Calu3 (cell line): Measurements from ENCODE around the gene PGM5. TPM values are rescaled to one million over a fixed set of nuclear protein-coding genes. Genes with fewer than 3 reads are reported as not detected.

Experiments
- BruUV-seq: library from RNA; stranded (reverse); fragments of 400-500 nt; replicated peaks from 2 replicates; lab custom pipeline; 2021; lab: Mats Ljungman, UMichigan
- CTCF ChIA-PET: fragments of 300-600 bp; sonication (Branson Sonifier 250); formaldehyde crosslinking; loops from one replicate; lab custom pipeline; 2022; ENCODE audit warnings: antibody characterized with exemption; lab: Charles Lee
- DNase-seq: peaks from one replicate; pipeline ENCODE4 v3.0.0; 2022
- H3K27ac Mint-ChIP-seq: one replicate; pipeline ENCODE4 v1.8.0; 2022; ENCODE audit warnings: mixed read lengths; ENCODE audit not compliant: unreplicated experiment
- H3K27me3 Mint-ChIP-seq: one replicate; pipeline ENCODE4 v1.8.0; 2022; ENCODE audit warnings: mixed read lengths; ENCODE audit not compliant: unreplicated experiment
- H3K36me3 Mint-ChIP-seq: one replicate; pipeline ENCODE4 v1.8.0; 2022; ENCODE audit warnings: mild to moderate bottlenecking, moderate library complexity, mixed read lengths; ENCODE audit not compliant: insufficient read depth, unreplicated experiment
- H3K4me1 Mint-ChIP-seq: one replicate; pipeline ENCODE4 v1.8.0; 2022; ENCODE audit warnings: mild to moderate bottlenecking, low read depth, mixed read lengths; ENCODE audit not compliant: unreplicated experiment
- H3K4me3 Mint-ChIP-seq: one replicate; pipeline ENCODE4 v1.8.0; 2022; ENCODE audit warnings: mild to moderate bottlenecking, low read depth, moderate library complexity, mixed read lengths; ENCODE audit not compliant: unreplicated experiment
- H3K9me3 Mint-ChIP-seq: one replicate; pipeline ENCODE4 v1.8.0; 2022; ENCODE audit warnings: low read depth, mixed read lengths; ENCODE audit not compliant: unreplicated experiment
- intact Hi-C: fragments of 100-400 bp; cut with micrococcal nuclease; formaldehyde crosslinking; loops from one replicate; pipeline ENCODE4 v1.10.0; 2022; ENCODE audit not compliant: unreplicated experiment
- total RNA-seq: library from RNA; stranded (reverse); gene quantifications from 2 replicates; pipeline ENCODE4 v1.2.3, GENCODE V29; 2022
- TF ChIP-seq, protein P1 (sequence below): fragments of 200-600 bp; IDR thresholded peaks from one replicate; pipeline ENCODE4 v1.8.0; 2022; ENCODE audit warnings: antibody characterized with exemption; ENCODE audit not compliant: unreplicated experiment

The PGM5 gene
- total RNA-seq, 1 experiment from 2014 or later, result 0.87 TPM

DNA sequence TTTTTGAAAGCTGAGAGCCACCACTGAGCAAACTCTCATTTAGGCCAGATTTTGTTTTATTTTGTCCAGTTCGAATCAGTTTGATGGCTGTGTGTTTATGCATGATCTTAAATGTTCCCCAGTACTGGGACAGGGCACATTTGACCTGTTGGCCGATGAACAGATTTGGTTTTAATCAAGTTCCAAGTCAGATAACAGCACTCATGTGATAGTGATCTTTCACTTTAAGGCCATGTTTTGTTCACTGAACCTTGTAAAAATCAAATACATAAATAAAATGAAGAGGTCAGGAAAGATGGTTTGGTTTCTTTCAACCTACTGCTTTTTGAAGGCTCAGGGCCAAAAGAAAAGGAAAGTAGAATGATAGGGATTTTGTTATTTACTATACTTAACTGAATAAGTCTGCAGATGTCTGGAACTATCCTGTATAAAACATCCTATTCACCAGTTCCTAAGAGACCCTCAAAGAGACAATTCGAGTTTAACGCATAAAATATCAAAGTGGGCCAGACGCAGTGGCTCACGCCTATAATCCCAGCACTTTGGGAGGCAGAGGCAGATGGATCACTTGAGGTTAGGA, 77.2 kb downstream of the PGM5 start:
- TF ChIP-seq, protein P1, sequence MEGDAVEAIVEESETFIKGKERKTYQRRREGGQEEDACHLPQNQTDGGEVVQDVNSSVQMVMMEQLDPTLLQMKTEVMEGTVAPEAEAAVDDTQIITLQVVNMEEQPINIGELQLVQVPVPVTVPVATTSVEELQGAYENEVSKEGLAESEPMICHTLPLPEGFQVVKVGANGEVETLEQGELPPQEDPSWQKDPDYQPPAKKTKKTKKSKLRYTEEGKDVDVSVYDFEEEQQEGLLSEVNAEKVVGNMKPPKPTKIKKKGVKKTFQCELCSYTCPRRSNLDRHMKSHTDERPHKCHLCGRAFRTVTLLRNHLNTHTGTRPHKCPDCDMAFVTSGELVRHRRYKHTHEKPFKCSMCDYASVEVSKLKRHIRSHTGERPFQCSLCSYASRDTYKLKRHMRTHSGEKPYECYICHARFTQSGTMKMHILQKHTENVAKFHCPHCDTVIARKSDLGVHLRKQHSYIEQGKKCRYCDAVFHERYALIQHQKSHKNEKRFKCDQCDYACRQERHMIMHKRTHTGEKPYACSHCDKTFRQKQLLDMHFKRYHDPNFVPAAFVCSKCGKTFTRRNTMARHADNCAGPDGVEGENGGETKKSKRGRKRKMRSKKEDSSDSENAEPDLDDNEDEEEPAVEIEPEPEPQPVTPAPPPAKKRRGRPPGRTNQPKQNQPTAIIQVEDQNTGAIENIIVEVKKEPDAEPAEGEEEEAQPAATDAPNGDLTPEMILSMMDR, result no peak
- Mint-ChIP-seq H3K4me3 (no peak overlapping the region), H3K4me1 (no peaks in the 10 kb centered on the region), H3K27me3 (peaks cover 23% of the 10 kb centered on the region), H3K36me3 (no peaks in the 10 kb centered on the region), H3K9me3 (no peaks in the 10 kb centered on the region), H3K27ac (no peak overlapping the region)
- BruUV-seq, result no TSS peak
- intact Hi-C loops, result no loop called here
- no peak for DNase-seq
- CTCF ChIA-PET, result no interaction called here

DNA sequence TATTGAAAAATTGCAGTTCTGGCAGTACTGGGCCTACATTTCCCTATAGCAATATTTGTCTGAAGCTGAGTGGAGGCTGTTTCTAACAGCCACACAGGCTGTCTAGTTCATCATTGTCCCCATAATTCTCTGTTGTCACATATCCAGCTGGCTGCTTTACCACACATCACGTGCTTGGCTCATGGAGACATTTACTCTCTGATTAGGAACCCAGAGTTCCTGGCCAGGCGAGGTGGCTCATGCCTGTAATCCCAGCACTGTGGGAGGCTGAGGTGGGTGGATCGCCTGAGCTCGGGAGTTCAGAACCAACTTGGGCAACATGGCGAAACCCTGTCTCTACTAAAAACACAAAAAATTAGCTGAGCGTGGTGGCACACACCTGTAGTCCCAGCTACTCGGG, 81.4 kb downstream of the PGM5 start:
- Mint-ChIP-seq H3K4me3 (no peak overlapping the region), H3K9me3 (no peaks in the 10 kb centered on the region), H3K4me1 (no peaks in the 10 kb centered on the region), H3K27me3 (peaks cover 13% of the 10 kb centered on the region), H3K27ac (no peak overlapping the region), H3K36me3 (no peaks in the 10 kb centered on the region)
- TF ChIP-seq, protein P1, result no peak
- BruUV-seq, result no TSS peak
- intact Hi-C loops, result no loop called here
- CTCF ChIA-PET, result no interaction called here
- DNase-seq, result no peak

DNA sequence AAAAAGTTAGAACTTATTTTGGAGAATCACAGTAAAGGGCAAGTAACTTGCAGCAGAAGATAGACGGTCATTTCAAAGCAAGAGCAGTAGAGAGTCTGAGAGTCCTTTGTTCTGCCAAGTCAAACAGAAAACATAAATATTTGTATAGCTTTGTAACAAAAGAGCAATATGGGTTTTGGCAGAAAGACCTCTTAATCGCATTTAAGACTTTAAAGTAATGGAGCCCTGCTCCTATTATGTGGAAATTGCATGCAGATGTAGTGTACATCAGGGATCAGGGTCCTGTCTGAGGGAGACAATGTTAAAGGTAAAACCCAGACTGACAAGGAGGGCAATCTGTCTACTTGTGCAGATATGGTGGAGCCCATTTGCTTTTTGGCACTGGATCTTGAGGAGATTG, 87.2 kb downstream of the PGM5 start:
- H3K4me3 Mint-ChIP-seq, result no peak overlapping the region
- intact Hi-C loops, result no loop called here
- CTCF ChIA-PET, result no interaction called here
- no peaks in the 10 kb centered on the region for H3K36me3 Mint-ChIP-seq
- no peaks in the 10 kb centered on the region for H3K4me1 Mint-ChIP-seq
- no peak for DNase-seq
- H3K27ac Mint-ChIP-seq, result no peak overlapping the region
- no peaks in the 10 kb centered on the region for H3K9me3 Mint-ChIP-seq
- no TSS peak for BruUV-seq
- peaks cover 24% of the 10 kb centered on the region for H3K27me3 Mint-ChIP-seq
- TF ChIP-seq, protein P1, result no peak

DNA sequence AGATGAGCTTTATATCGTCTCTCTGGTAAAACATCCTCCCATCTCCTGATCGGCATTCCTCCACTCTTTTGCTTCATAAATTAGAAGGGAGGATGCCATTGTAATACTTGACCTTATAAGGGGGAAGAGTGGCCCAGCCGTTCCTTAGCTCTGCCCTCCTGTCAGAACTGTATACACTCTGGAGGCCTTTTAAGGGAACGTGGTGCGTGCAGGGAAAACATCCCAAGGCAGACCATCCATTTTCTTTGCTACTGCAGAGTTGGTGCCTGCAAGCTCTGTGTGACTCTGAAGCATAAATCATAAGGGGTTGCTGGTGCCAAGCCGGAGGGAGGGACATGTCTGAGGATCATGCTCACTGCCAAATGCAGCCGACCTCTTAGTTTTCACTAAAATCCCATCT, 90.4 kb downstream of the PGM5 start:
- no peak overlapping the region for H3K27ac Mint-ChIP-seq
- H3K9me3 Mint-ChIP-seq, result no peaks in the 10 kb centered on the region

More for the DNA sequence above, 90.4 kb downstream of the PGM5 start:
- no peak for DNase-seq
- H3K4me3 Mint-ChIP-seq, result no peak overlapping the region
- intact Hi-C loops, result no loop called here
- H3K27me3 Mint-ChIP-seq, result peaks cover 24% of the 10 kb centered on the region
- BruUV-seq, result no TSS peak
- TF ChIP-seq, protein P1, result no peak
- CTCF ChIA-PET, result no interaction called here
- no peaks in the 10 kb centered on the region for H3K4me1 Mint-ChIP-seq
- no peaks in the 10 kb centered on the region for H3K36me3 Mint-ChIP-seq
